BLaER1 treated with 17β-estradiol and CSF1 and Interleukin-3, amounts not matched to agents 10 nM and 100 nM (cell line): Measurements from ENCODE around the gene GRIA4.

Experiments
- H3K27ac ChIP-seq, 11 experiments: shearing (Covaris generic); formaldehyde crosslinking; 2 replicates each; pipeline ENCODE4 v1.8.1; 2022
- H3K27me3 ChIP-seq, 11 experiments: shearing (Covaris generic); formaldehyde crosslinking; 2 replicates each; pipeline ENCODE4 v1.8.1; 2022
- H3K36me3 ChIP-seq, 11 experiments: shearing (Covaris generic); formaldehyde crosslinking; 2 replicates each; pipeline ENCODE4 v1.8.1; 2022
- H3K4me1 ChIP-seq, 10 experiments: shearing (Covaris generic); formaldehyde crosslinking; 2 replicates each; pipeline ENCODE4 v1.8.1; 2022
- H3K4me2 ChIP-seq, 11 experiments: shearing (Covaris generic); formaldehyde crosslinking; 2 replicates each; pipeline ENCODE4 v1.8.1; 2022
- H3K4me3 ChIP-seq, 10 experiments: shearing (Covaris generic); formaldehyde crosslinking; 2 replicates each; pipeline ENCODE4 v1.8.1; 2022
- H3K9ac ChIP-seq, 11 experiments: shearing (Covaris generic); formaldehyde crosslinking; 2 replicates each; pipeline ENCODE4 v1.8.1; 2022
- H3K9me3 ChIP-seq, 11 experiments: shearing (Covaris generic); formaldehyde crosslinking; replicated peaks in 1 of 11; 2 replicates each; pipeline ENCODE4 v1.8.1; 2022
- H4K20me1 ChIP-seq, 11 experiments: shearing (Covaris generic); formaldehyde crosslinking; 2 replicates each; pipeline ENCODE4 v1.8.1; 2022
- Cebpa-rat ChIP-seq, 11 experiments: shearing (Covaris generic); IDR thresholded peaks; 2 replicates each; pipeline ENCODE4 v1.8.1; 2022

Gene GRIA4

GRCh38 chr11:105937331-105937730 is 327.5 kb downstream of the GRIA4 start:
- Histone ChIP-seq H4K20me1 (no peaks in the 10 kb centered on the region), H3K27me3 (no peaks in the 10 kb centered on the region), H3K36me3 (no peaks in the 10 kb centered on the region), H3K4me1 (peaks cover 0 to 17% (median under 1%) of the 10 kb centered on the region in 10 experiments; a peak in 9 of 20 replicates), H3K9ac (no peak overlapping the region), H3K4me3 (no peak overlapping the region), H3K9me3 (no peaks in the 10 kb centered on the region), H3K27ac (no peak overlapping the region), H3K4me2 (peak overlapping the region in 3 of 11 experiments; percentile 16 to 41 (median 35); a peak in 4 of 22 replicates)
- no peak for TF ChIP-seq Cebpa-rat (IDR thresholded peaks at IDR 0.05)

GRCh38 chr11:105937738-105938137 is 327.9 kb downstream of the GRIA4 start:
- Histone ChIP-seq H3K27me3 (no peaks in the 10 kb centered on the region), H3K4me3 (no peak overlapping the region), H3K4me2 (peak overlapping the region in 3 of 11 experiments; percentile 16 to 41 (median 35); a peak in 4 of 22 replicates), H3K27ac (no peak overlapping the region), H3K9me3 (no peaks in the 10 kb centered on the region), H3K36me3 (no peaks in the 10 kb centered on the region), H3K4me1 (peaks cover 0 to 21% (median 4%) of the 10 kb centered on the region in 10 experiments; a peak in 11 of 20 replicates), H4K20me1 (no peaks in the 10 kb centered on the region), H3K9ac (no peak overlapping the region)
- TF ChIP-seq Cebpa-rat (IDR thresholded peaks at IDR 0.05): no peak

GRCh38 chr11:105942921-105943320 is 333.0 kb downstream of the GRIA4 start:
- peak overlapping the region in 7 of 11 experiments; percentile 24 to 63 (median 43); a peak in 13 of 22 replicates for H3K4me2 ChIP-seq
- no peaks in the 10 kb centered on the region for H3K27me3 ChIP-seq
- H3K4me1 ChIP-seq: peaks cover 0 to 19% (median 11%) of the 10 kb centered on the region in 10 experiments; a peak in 11 of 20 replicates
- no peak for TF ChIP-seq Cebpa-rat (IDR thresholded peaks at IDR 0.05)
- H4K20me1 ChIP-seq: no peaks in the 10 kb centered on the region
- H3K9ac ChIP-seq: no peak overlapping the region
- H3K4me3 ChIP-seq: no peak overlapping the region
- peak overlapping the region in 3 of 11 experiments; percentile 15 to 43 (median 19); a peak in 4 of 22 replicates for H3K27ac ChIP-seq
- no peaks in the 10 kb centered on the region for H3K9me3 ChIP-seq
- H3K36me3 ChIP-seq: no peaks in the 10 kb centered on the region

- no peak overlapping the region for H3K27ac ChIP-seq
- no peak overlapping the region for H3K4me3 ChIP-seq
- no peak overlapping the region for H3K9ac ChIP-seq
- H4K20me1 ChIP-seq: no peaks in the 10 kb centered on the region
- H3K9me3 ChIP-seq: no peaks in the 10 kb centered on the region
- H3K36me3 ChIP-seq: no peaks in the 10 kb centered on the region
- H3K4me2 ChIP-seq: no peak overlapping the region
- no peaks in the 10 kb centered on the region for H3K4me1 ChIP-seq
- TF ChIP-seq Cebpa-rat (IDR thresholded peaks at IDR 0.05): no peak
- H3K27me3 ChIP-seq: no peaks in the 10 kb centered on the region
Measured at GRCh38 chr11:105948918-105949590, 339.2 kb downstream of the GRIA4 start.

- Histone ChIP-seq H3K36me3 (no peaks in the 10 kb centered on the region), H3K27me3 (no peaks in the 10 kb centered on the region), H4K20me1 (no peaks in the 10 kb centered on the region), H3K4me2 (no peak overlapping the region), H3K27ac (no peak overlapping the region), H3K9me3 (no peaks in the 10 kb centered on the region), H3K9ac (no peak overlapping the region), H3K4me1 (no peaks in the 10 kb centered on the region), H3K4me3 (no peak overlapping the region)
- TF ChIP-seq Cebpa-rat (IDR thresholded peaks at IDR 0.05): no peak
Measured at GRCh38 chr11:105953886-105954285, 344.0 kb downstream of the GRIA4 start.

GRCh38 chr11:105960252-105961245 is 350.7 kb downstream of the GRIA4 start:
- Histone ChIP-seq H3K9me3 (no peaks in the 10 kb centered on the region; a peak in 2 of 22 replicates), H3K36me3 (no peaks in the 10 kb centered on the region), H4K20me1 (no peaks in the 10 kb centered on the region), H3K9ac (no peak overlapping the region), H3K27me3 (no peaks in the 10 kb centered on the region), H3K4me1 (no peaks in the 10 kb centered on the region), H3K27ac (no peak overlapping the region), H3K4me3 (no peak overlapping the region), H3K4me2 (no peak overlapping the region)
- no peak for TF ChIP-seq Cebpa-rat (IDR thresholded peaks at IDR 0.05)

- no peak overlapping the region for H3K27ac ChIP-seq
- no peak overlapping the region for H3K4me2 ChIP-seq
- no peak for TF ChIP-seq Cebpa-rat (IDR thresholded peaks at IDR 0.05)
- no peak overlapping the region for H3K4me3 ChIP-seq
- H3K4me1 ChIP-seq: no peaks in the 10 kb centered on the region
- H4K20me1 ChIP-seq: no peaks in the 10 kb centered on the region
- H3K9me3 ChIP-seq: no peaks in the 10 kb centered on the region
- no peaks in the 10 kb centered on the region for H3K36me3 ChIP-seq
- no peak overlapping the region for H3K9ac ChIP-seq
- H3K27me3 ChIP-seq: no peaks in the 10 kb centered on the region
Measured at GRCh38 chr11:105968021-105968697, 358.3 kb downstream of the GRIA4 start.

GRCh38 chr11:105969756-105970155 is 359.9 kb downstream of the GRIA4 start:
- no peaks in the 10 kb centered on the region for H3K36me3 ChIP-seq
- no peak overlapping the region for H3K9ac ChIP-seq
- no peak overlapping the region for H3K27ac ChIP-seq
- no peak overlapping the region for H3K4me2 ChIP-seq
- no peak overlapping the region for H3K4me3 ChIP-seq
- H3K4me1 ChIP-seq: no peaks in the 10 kb centered on the region
- TF ChIP-seq Cebpa-rat (IDR thresholded peaks at IDR 0.05): no peak
- no peaks in the 10 kb centered on the region for H4K20me1 ChIP-seq
- no peaks in the 10 kb centered on the region for H3K27me3 ChIP-seq
- H3K9me3 ChIP-seq: no peaks in the 10 kb centered on the region

GRCh38 chr11:105975128-105975527 is 365.3 kb downstream of the GRIA4 start:
- no peak overlapping the region for H3K27ac ChIP-seq

More at GRCh38 chr11:105975128-105975527, 365.3 kb downstream of the GRIA4 start:
- H3K4me2 ChIP-seq: no peak overlapping the region
- no peak overlapping the region for H3K4me3 ChIP-seq
- no peaks in the 10 kb centered on the region for H3K4me1 ChIP-seq
- H3K27me3 ChIP-seq: no peaks in the 10 kb centered on the region
- H3K9me3 ChIP-seq: no peaks in the 10 kb centered on the region
- H4K20me1 ChIP-seq: no peaks in the 10 kb centered on the region
- TF ChIP-seq Cebpa-rat (IDR thresholded peaks at IDR 0.05): no peak
- no peaks in the 10 kb centered on the region for H3K36me3 ChIP-seq
- H3K9ac ChIP-seq: no peak overlapping the region
